Stimulated activated CD8-positive, alpha-beta memory T cell treated with anti-CD3 and anti-CD28 coated beads, Interleukin-15, amount 100 ng/mL, for 24 hours (primary cell): ENCODE results near the gene SSX7.
"Not testable (repeated sequence)": the region's sequence is repeated elsewhere in the genome, so short reads cannot be mapped to it uniquely, and the experiment has no call there.

Source experiments
- DNase-seq: peaks from one replicate; pipeline ENCODE4 v3.0.0-alpha.2; 2020; ENCODE audit warnings: low read depth

SSX7 gene, protein sequence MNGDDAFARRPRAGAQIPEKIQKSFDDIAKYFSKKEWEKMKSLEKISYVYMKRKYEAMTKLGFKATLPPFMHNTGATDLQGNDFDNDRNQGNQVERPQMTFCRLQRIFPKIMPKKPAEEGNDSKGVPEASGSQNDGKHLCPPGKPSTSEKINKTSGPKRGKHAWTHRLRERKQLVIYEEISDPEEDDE

DNA sequence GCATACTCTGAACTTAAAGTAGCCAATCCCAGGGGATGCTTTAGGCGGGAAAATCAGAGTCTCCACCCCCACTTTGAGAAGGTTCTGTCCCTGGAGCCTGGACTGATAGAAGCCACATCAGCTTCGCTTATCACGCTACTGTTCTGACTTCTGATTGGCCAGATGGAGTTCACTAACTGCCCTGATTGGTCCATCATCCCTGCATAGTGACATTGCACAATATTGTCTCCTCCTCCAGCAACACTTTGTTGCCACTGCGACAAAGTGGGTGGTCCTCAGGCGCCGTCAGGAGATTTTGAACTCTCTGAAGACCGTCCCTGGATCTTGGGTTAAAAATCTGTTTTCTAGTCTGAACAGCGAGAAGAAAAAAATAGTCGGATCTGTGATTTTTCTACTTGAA, at the start of gene SSX7:
Gene SSX7, minus strand, starts transcription at position 101 of the 400 bp plus-strand sequence. CDS start 1,428 bp downstream, outside the sequence.
- DNase-seq = not testable (repeated sequence)

- DNase-seq = not testable (repeated sequence)
These were observed 37.3 kb upstream of the SSX7 start for GRCh38 chrX:52692034-52692433.

DNA sequence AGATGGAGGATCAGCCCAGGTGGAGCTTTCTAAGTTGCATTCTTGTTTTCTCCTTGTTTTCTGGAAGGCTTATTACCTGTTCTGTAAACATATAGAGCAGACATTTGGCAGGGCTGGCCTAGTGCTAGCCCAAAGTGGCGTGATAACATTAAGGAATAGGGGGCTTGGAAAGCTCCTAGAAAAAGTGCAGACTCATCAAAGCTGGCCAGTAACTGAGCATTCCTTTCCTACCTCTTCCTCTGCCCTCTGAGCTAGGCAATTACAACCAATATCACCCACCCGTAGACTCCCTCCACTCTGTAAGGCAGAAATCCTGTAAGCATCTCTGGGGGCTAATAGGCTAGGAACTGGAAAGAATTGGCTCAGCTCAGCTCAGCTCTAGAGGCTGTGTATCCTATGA, 7.5 kb upstream of the SSX7 start:
- not testable (repeated sequence) for DNase-seq

DNA sequence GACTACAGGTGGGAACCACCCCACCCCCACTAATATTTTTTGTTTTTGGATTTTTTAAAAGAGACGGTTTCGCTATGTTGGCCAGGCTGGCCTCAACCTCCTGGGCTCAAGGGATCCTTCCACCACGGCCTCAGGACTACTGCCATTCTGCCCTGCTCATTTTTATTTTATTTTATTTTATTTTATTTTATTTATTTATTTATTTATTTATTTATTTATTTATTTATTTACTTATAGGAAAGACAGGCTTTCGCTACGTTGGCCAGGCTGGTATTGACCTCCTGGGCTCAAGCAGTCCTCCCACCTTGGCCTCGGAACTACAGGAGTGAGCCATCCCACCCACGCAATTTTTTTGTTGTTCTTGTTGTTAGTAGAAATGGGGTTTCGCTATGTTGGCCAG, 775 bp upstream of the SSX7 start:
- not testable (repeated sequence) for DNase-seq

DNA sequence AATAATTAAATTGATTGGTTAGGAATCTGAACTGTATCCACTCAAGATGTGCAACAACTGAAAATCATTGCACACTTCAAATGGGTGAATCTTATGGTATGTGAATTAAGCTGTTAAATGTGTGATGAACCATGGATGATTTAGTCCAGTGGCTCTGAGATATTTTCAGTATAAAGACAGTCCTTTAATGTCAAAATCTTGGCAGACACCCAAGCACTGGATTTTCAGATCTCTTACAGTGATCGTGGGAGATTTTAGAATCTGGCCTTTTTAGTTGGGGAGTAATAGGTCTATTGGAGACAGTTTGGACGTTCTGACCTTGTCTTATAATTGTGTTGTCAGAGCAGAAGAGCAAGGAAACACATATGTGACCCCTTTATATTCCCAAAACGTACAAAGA, 4.0 kb downstream of the SSX7 start:
- not testable (repeated sequence) for DNase-seq

DNA sequence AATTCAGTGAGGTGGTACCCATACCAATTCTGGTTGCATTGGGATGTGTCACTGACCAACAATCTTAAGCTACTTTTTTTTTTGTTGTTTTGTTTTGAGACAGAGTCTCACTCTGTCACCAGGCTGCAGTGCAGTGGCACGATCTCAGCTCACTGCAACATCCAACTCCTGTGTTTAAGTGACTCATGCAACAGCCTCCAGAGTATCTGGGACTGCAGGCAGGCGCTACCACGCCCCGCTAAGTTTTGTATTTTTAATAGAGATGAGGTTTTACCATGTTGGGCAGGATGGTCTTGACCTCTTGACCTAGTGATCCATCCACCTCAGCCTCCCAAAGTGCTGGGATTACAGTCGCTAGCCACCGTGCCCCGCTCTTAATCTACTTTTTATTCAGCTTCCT, 5.7 kb downstream of the SSX7 start:
- DNase-seq = not testable (repeated sequence)

DNA sequence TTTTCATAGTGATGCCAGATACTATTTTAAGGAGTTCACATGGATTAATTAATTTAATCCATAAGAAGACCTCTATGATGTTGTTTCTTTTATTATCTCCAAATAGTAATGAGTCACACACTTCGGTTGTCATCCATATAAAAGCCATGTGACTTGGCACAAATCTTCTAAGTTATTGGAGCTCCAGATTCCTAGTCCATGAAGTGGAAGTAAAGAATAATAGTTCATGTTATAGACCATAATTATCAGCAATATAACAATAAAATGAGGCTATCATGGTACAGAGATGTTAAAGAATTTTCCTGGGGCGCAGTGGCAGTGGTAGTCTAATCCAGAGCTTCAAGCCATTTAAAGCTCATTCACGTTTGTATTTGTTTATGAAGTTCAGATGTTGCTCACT, 26.2 kb downstream of the SSX7 start:
- not testable (repeated sequence) for DNase-seq

- not testable (repeated sequence) for DNase-seq
These were observed 34.0 kb downstream of the SSX7 start for GRCh38 chrX:52620661-52621060.

DNA sequence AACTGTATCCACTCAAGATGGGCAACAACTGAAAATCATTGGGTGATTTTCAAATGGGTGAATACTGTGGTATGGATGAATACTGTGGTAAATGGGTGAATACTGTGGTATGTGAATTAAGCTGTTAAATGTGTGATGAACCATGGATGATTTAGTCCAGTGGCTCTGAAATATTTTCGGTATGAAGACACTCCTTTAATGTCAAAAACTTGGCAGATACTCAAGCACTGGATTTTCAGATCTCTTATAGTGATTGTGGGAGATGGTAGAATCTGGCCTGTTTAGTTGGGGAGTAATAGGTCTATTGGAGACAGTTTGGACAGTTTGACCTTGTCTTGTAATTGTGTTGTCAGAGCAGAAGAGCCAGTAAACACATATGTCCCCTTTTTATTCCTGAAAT, 45.7 kb downstream of the SSX7 start:
- DNase-seq = no peak

DNA sequence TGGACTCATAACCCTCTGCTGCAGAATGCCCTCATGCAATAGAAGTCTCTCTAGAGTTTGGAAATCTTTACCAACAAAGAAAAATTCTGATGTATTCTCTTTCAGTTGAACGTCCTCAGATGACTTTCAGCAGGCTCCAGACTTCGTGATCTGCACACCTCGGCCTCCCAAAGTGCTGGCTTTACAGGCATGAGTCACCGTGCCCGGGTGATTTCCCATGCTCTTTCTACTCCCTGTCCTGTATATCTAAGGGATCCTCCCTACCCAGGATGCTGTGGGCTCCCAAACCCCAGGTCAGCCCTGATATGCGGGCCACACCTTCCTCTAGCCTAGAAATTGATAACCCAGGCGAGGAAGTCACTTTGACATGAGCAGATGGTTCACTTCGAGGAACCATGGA, 51.5 kb downstream of the SSX7 start:
- DNase-seq = not testable (repeated sequence)

GRCh38 chrX:52598886-52599285, 55.8 kb downstream of the SSX7 start:
- DNase-seq = no peak

GRCh38 chrX:52594658-52595057, 60.0 kb downstream of the SSX7 start:
- DNase-seq = no peak
